K562 treated with DMSO at 1 percent for 4 hours (cell line): ENCODE measurements around the gene SERPING1. TPM values are rescaled to one million over a fixed set of nuclear protein-coding genes. Genes with fewer than 3 reads are reported as not detected.

Experiments used
- total RNA-seq: library from RNA; unstranded; fragments of 300-600 nt; gene quantifications from 2 replicates; pipeline ENCODE4 v1.2.3, GENCODE V29; 2022; ENCODE audit not compliant: insufficient read depth

The SERPING1 gene
- 1.6 TPM in 1 of 2 replicates, not detected in the other for total RNA-seq

DNA sequence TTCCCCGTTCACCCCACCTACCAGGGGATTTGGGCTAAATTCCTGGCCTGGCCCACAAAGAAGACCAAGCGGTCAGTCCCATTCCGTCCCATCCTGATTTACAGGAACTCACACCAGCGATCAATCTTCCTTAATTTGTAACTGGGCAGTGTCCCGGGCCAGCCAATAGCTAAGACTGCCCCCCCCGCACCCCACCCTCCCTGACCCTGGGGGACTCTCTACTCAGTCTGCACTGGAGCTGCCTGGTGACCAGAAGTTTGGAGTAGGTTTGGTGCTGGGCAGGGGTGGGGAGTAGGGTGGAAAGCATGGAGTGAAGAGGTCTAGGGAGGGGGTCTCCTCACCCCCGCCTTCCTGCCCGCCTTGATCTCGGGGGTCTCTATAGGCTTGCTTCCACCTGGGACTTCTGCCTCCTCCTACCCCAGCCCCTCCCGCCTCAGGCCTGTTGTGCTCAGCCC, at the start of gene SERPING1:
Gene SERPING1, plus strand, starts transcription at position 225 of the 455 bp plus-strand sequence. CDS start 586 bp downstream, outside the sequence.

DNA sequence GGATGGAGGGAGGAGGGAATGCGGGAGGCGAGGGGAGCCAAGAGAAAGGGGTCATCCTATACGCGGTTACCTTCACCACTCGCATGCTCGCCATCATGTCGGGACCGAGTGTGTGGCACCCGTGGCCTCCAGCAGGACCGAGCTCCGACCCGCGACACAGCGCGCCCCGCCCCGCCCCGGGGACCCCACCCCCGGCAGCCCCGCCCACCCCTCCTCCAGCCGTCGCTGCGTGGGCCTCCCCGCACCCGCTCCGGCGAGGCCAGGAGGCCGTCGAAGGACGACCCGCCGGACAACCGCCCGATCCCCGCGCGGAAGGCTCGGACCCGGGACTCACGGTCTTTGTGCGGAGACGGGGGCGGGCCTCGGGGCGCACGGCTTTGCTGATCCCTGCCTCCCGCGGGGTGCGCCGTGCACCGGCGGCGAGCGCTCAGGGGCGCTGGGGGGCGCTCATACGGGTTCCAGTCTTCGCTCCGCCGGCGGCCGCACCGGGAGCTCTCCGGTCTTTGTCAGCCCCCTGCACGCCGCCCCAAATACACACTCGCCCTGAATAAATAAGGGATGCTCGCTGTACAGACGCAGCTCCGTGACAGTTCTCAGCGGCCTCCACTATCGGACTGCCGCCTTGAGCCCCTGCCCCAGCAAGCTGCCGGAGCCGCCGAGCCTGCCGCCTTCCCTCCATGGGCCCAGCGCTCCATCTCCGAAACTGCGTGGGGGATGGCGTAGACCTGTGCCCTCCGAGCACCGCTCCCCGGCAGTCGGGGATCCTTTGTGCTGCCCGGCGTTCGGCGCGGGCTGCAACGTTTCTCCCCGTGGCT, 29.8 kb upstream of the SERPING1 start, which contains the start of gene UBE2L6:
Gene UBE2L6, minus strand, starts transcription at position 158 of the 815 bp plus-strand sequence. Its CDS starts 61 bp downstream, at position 97.

DNA sequence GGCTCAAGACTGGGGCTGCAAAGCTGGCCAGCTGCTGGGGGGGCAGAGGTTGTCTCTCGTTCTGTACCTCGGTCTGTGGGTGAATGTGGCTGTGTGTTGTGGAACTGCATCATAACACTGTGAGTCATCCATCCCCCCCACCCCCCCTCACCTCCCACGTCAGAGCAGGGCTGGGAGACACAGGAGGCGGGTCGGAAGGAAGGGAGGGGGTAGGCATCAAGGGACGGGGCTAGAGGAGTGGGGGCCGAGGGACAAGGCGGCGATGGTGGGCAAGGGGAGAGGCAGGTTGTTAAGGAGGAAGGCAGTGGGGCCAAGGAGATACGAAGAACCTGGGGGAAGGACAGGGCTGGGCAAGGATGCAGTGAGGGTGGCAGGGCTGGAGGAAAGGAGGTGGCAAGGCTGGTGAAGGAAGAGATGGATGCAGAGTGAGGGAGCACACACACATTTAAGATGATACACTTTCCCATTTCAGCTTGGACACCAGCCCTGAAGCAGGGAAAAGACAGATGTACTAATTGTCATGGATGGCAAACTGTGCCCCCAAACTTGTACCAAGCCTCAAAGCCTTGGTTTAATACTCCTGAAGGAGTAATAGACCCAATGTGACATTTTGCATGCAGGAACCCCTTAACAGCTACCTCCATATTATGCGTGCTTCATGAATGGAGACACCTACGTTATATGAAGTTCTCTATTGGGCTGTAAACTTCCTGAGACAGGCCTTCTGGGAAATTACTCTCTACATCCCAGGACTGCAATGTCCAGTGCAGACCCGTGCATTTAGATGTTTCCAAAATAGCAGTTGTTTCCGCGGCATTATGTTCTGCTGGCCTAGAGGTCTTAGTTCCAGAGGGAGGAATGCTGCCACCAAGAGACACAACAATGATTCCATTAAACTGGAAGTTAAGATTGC, 52.6 kb downstream of the SERPING1 start, which contains the start of gene YPEL4:
Gene YPEL4, minus strand, starts transcription at position 87 of the 913 bp plus-strand sequence. CDS start 2,805 bp downstream, outside the sequence.

DNA sequence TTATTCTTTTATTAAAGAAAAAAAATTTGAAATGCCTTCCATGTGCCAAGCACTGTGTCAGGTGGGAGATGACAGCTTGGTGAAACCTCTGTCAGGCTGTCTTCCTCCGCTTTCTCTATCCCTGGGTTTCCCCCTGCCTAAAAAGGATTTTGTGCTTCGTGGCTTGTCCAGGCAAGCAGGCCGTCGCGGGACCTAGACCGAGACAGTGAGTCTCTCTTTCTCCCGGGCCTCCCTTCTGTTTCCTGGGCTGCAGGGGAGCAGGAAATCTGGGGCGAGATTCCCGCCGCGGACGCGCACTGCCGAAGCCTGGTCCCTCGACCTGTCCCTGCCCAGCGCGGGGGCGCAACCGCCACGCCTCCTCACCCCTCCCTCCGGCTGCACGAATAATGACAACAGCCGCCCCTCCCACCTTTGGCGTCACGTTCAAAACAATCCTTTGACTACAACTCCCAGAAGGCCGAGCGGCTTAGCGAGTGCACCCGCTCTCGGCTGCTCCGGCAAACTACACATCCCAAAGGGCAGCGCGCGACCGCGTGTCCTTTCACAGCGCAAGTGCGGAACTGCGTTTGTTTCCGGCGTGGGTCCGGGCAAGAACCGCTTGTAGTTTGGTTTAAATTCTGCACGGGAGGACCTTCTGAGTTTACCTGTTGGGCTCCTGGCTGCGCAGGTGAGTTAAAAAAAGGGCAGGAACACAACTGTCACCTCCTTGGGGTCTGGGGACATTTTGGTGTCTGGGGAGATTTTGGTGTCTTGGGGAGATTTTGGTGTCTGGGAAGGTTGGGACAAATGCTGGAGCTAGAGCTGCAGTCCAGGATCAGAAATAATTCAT, 59.9 kb downstream of the SERPING1 start, which contains the start of gene CLP1:
Gene CLP1, plus strand, starts transcription at position 569 of the 829 bp plus-strand sequence. CDS start 1,715 bp downstream, outside the sequence.

Other genes starting within 250 kb of the SERPING1 start
- gene PRG3, start 216.5 kb upstream of the SERPING1 start, total RNA-seq, result not detected in 2 replicates
- gene PRG2, start 207.0 kb upstream of the SERPING1 start, total RNA-seq, result 33.0 and 59.3 TPM in 2 replicates
- 82.6 and 138 TPM in 2 replicates for gene SLC43A3, start 170.6 kb upstream of the SERPING1 start, total RNA-seq
- gene RTN4RL2, start 137.2 kb upstream of the SERPING1 start, total RNA-seq, result 5.8 TPM in 2 replicates
- 95.1 and 105 TPM in 2 replicates for gene SLC43A1, start 82.0 kb upstream of the SERPING1 start, total RNA-seq
- 24.9 and 45.6 TPM in 2 replicates for gene TIMM10, start 66.9 kb upstream of the SERPING1 start, total RNA-seq
- gene SMTNL1, start 60.1 kb upstream of the SERPING1 start, total RNA-seq, result 0.80 TPM in 1 of 2 replicates, not detected in the other
- 95.6 and 107 TPM in 2 replicates for gene UBE2L6, start 30.0 kb upstream of the SERPING1 start, total RNA-seq
- 1.6 and 2.7 TPM in 2 replicates for gene YPEL4, start 52.2 kb downstream of the SERPING1 start, total RNA-seq
- gene CLP1, start 60.1 kb downstream of the SERPING1 start, total RNA-seq, result 23.3 and 24.1 TPM in 2 replicates
- gene ZDHHC5, start 70.4 kb downstream of the SERPING1 start, total RNA-seq, result 30.9 and 32.6 TPM in 2 replicates
- 25.1 and 25.7 TPM in 2 replicates for gene MED19, start 114.5 kb downstream of the SERPING1 start, total RNA-seq
- 101 and 113 TPM in 2 replicates for gene TMX2, start 114.9 kb downstream of the SERPING1 start, total RNA-seq
- gene SELENOH, start 143.8 kb downstream of the SERPING1 start, total RNA-seq, result 258 and 301 TPM in 2 replicates
- not detected in 2 replicates for gene BTBD18, start 154.1 kb downstream of the SERPING1 start, total RNA-seq
- 37.7 and 38.5 TPM in 2 replicates for gene CTNND1, start 164.1 kb downstream of the SERPING1 start, total RNA-seq